ENCODE results near the gene AFAP1L1.

The AFAP1L1 gene

DNA sequence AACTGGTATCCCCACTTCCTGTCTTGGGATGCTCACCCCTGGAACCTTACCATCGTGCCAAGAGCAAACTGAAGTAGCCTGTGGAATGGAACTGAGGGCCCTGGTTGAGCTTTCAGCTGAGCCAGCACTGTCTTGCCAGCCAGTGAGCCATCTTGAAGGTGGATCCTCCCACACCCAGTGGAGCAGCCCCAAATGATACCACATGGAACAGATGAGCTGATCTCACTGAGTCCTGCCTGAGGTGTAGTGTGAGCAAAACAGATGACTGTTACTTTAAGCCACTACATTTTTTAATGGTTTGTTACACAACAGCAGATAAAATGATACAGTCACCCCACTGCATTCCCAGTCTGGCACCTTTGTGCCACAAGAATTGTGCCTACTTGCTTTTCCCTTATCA is 84.0 kb downstream of the AFAP1L1 start:
- no peak for DNase-seq

- DNase-seq = no peak
Measured at GRCh38 chr5:149356391-149356790, 84.7 kb downstream of the AFAP1L1 start.

DNA sequence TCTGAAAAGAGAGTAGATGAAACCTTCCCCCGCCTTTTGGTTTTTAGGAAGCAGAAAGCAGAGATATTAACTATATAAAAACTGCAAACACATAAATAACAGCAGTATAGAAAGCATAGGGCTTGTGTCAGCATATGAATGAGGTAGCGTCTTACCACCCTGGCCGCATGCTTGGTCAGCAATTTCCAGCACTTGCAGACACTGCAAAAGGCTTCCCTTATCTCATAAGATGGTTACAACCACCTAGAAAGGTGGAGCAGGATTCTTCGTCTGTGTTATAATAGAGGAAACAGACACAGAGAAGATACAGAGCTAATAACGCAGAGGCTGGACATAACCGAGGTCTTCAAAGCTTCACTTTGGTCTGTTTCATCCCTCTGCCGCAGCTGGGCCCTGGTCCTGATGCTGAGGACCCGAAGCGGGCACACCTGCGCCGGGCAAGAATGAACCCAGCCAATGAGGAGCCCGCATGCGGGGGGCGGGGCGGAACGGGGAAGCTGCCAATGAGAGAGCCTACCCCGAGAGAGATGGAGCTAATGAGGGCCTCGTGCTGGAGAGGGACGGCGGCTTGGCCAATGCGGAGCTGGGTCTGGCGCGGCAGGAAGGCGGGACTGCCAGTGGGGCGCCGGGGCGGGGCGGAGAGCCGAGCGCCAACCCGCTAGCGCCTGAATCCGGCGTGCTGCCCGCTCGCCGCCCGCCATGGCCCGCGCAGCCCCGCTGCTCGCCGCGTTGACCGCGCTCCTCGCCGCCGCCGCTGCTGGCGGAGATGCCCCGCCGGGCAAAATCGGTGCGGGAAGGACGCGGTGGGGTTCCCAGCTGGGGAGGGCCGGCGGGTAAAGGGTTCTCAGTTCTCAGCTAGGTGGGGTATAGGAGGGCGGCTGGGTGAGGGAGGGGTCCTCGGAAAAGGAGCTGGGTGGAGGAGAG is 86.0 kb downstream of the AFAP1L1 start, which contains the start of gene PCYOX1L:
PCYOX1L (plus strand) TSS at position 677 of the 924 bp plus-strand sequence; CDS start at position 700, 23 bp downstream.
- DNase-seq = peak; percentile 94 to 97

DNA sequence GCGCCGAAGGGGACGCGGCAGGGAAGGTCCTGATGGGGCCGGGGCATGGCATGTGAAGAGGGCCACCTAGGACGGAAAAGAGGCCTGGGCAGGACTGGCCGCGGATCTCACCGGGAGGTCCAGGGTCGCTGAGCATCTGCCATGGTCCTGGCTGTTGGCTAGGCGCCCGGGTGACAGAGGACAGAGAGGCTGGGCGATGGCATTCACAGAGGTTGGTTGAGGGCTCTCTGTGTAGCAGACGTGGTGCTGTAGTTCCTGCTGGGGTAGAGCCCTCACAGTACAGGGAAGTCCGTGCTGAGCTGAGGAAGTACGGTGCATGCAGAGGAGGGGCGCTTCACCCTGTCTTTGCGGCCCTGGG is 86.6 kb downstream of the AFAP1L1 start:
- DNase-seq = peak; percentile 8 to 57

DNA sequence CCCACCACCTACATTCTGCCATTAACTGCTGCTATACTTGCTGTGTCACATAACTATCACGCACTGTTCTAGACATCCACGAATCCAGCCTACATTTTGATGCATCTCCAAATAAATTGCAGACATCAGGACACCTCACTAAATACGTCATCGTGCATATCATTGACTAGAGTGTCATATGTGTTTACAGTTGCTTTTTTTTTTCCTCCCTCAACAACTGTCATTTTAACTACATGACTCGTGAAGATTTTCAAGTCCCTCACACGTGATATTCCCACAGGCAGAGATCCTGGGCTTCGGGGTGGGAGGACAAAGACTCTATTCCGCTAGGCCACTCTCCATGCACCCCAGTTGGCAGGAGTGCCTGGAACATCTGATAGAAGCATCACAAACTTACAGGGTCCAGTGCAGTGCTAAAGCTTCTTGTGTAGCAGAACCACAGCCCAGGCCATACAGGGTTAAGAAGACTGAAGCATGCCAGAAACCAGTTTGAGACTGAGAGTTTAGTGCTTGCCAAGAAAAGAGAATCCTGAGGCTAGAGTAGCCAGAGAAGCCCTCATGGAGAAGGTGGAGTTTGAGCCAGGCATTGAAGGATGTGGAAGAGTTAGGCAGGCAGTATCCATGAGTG is 87.3 kb downstream of the AFAP1L1 start:
- no peak for DNase-seq

DNA sequence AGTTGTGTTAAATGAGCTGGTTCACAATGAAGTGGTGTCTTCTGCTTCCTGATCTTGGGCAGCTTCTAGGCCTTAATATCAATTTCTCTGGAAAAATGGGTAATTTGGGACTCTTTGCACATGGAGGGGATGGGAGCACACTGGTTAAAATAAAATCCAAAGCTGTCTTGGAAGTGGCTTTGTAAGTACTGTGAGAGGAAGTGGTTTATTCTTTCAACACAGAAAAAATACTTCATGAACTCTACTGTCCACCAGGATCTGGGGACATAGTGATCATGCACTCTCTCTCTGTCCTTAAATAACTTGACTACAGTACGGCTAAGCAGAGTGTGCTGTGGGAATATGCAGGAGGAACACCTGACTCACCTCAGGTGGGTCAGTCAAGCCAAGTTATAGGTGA is 88.6 kb downstream of the AFAP1L1 start:
- DNase-seq = no peak

DNA sequence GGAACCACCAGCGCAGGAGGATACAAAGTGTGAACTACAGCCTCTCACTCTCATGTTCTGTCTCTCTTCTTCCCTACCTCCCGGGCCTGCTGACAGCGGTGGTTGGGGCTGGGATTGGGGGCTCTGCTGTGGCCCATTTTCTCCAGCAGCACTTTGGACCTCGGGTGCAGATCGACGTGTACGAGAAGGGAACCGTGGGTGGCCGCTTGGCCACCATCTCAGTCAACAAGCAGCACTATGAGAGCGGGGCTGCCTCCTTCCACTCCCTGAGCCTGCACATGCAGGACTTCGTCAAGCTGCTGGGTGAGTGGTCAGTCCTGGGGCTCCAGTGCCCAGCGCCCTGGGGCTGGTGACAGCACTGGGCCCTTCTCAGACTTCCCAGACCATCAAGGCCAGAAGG is 90.9 kb downstream of the AFAP1L1 start:
- no peak for DNase-seq

DNA sequence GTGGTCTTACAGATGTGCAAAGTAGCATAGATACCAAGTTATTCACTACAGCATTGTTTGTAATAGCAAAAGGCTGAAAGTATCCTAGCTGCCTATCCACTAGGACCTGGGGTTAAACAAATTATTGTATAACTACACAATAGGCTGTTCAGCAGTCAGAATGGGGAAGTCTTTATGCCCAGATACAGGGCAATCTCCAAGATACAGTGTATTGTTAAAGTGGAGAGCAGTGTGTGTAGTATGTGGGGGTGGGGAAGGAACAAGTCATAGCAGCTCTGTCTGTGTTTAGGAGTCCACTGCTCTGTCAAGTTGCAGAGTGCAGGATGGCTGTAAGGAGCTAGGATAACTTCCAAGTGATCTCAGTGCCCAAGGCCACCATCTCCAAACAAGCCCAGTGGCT is 91.7 kb downstream of the AFAP1L1 start:
- no peak for DNase-seq

- DNase-seq = no peak
Measured at GRCh38 chr5:149363936-149364335, 92.3 kb downstream of the AFAP1L1 start.

DNA sequence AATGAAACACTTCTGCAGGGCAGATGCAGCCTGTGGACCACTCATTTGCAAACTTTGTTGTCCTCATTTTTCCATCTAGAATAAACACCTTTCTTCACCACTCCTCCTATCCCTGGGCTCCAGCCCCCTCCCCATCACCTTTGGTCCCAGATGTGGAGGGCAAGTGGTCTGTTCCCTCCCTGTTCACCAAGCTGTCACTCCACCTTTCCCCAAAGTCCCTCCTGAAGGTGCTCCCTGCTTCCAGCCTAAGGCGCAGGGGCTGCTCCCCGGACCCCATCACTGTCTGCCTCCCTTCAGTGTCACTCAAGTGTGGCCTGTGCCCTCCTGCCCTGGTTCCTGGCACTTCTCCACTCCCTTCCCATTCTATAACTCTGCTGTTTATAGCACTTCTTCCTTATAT is 93.1 kb downstream of the AFAP1L1 start:
- DNase-seq = no peak

- DNase-seq = no peak
Measured at GRCh38 chr5:149365418-149365817, 93.8 kb downstream of the AFAP1L1 start.

GRCh38 chr5:149366169-149366729 is 94.6 kb downstream of the AFAP1L1 start:
- no peak for DNase-seq

DNA sequence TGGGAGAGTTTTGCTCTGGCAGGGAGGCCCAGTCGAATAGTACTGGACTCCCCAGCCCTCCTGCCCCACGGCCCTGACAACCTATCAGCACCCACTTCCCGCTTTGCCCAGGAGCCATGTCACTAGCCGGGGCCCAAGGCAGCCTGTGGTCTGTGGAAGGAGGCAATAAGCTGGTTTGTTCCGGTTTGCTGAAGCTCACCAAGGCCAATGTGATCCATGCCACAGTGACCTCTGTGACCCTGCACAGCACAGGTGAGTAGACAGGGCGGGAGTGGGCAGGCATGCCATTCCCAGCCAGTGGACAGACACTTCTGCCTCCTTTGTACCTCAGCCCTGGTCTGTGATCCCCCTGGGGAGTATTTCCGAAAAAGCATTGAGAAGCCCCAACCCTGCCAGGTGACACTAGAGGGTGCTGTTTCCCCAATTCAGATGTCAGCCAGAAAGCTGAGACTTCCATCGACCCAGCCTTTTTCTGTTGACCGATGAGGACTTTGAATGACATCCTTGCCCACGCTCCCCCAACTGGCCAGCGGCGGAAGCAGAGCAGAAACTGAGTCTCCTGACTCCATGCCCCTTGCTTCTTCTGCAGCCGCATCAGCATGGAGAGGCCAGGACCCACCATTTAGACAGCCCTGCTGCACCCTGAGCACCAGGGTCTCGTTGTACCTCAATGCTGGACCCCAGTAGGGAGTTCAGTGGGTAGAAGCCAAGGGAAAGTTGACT is 95.8 kb downstream of the AFAP1L1 start:
- DNase-seq = no peak

DNA sequence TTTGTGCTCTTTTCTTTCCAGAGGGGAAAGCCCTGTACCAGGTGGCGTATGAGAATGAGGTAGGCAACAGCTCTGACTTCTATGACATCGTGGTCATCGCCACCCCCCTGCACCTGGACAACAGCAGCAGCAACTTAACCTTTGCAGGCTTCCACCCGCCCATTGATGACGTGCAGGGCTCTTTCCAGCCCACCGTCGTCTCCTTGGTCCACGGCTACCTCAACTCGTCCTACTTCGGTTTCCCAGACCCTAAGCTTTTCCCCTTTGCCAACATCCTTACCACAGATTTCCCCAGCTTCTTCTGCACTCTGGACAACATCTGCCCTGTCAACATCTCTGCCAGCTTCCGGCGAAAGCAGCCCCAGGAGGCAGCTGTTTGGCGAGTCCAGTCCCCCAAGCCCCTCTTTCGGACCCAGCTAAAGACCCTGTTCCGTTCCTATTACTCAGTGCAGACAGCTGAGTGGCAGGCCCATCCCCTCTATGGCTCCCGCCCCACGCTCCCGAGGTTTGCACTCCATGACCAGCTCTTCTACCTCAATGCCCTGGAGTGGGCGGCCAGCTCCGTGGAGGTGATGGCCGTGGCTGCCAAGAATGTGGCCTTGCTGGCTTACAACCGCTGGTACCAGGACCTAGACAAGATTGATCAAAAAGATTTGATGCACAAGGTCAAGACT is 96.5 kb downstream of the AFAP1L1 start:
- DNase-seq = no peak

DNA sequence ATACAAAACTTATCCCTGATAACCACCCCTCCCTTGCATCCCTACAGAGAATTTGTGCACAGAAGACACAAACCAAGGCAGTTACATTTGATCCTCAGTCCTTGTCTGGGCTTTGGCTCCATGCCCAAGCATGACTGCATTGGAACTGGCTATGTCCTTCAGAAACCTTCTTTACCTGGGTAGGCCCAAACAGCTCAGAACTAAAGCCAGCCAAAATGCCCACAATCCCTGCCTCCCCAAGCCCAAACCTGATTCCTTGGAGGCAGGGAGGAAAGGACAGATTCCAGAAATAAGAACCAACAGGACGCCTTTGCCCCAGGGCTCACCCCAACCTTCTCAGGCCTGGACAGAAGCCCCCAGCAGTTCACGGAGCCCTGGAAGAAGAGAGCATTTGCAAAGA is 99.2 kb downstream of the AFAP1L1 start:
- DNase-seq = no peak

GRCh38 chr5:149371296-149371962 is 99.8 kb downstream of the AFAP1L1 start:
- peak in 1 of 2 donors; percentile 17 for DNase-seq

DNA sequence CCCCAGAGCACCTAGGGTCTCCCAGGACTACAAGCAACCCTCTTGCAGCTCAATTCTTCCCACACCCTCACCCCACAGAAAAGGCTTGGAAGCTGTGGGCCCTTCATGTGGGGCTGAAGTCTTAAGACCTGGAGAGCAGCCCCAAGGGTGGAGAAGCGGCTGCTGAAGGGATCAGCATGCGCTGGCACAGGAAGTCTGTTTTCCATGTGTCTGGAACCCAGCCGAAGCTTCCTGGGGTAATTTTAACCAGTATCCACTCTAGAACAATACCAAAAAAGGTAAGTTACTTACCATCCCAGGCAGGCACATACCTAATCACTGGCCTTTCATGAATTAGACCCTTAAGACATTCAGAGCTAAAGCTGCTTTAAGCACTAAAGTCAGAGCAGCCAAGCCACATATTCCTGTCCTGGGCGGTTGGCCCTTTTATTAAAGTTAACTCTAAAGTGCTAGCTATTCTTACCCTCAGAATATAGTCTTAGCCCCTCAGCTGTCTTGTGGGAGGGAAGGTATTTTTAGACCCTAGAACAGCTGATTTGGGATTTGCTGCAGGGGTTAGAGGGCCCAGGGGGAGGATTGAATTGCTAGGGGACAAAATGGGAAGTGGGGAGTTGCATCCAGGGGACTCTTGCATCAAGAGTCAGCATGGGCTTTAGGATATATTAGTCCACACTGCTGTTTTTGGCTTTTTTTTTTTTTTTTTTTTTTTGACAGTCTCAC is 100.6 kb downstream of the AFAP1L1 start:
- DNase-seq = no peak

DNA sequence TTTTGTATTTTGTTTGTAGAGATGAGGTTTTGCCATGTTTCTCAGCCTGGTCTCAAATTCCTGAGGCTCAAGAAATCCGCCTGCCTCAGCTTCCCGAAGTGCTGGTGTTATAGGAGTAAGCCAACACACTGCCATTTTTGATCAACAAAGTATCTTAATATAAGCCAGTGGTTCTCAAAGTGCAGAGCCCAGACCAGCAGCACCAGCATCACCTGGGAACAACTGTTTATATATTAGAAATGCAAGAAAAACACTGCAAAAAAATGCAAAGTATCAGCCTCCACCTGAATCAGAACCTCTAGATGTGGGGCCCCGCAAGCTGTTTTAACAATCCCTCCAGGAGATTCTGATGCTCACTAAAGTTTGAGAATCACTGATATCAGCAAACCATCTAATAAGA is 101.3 kb downstream of the AFAP1L1 start:
- DNase-seq = no peak

- no peak for DNase-seq
Measured at GRCh38 chr5:149374303-149374702, 102.6 kb downstream of the AFAP1L1 start.

GRCh38 chr5:149374801-149375200 is 103.1 kb downstream of the AFAP1L1 start:
- no peak for DNase-seq

GRCh38 chr5:149375434-149375833 is 103.8 kb downstream of the AFAP1L1 start:
- no peak for DNase-seq
